ENCODE results near the gene PKP4. TPM values are rescaled to one million over a fixed set of nuclear protein-coding genes. Genes with fewer than 3 reads are reported as not detected.

The PKP4 gene
- total RNA-seq, 1 experiment from 2014 or later, result 52.0 TPM

DNA sequence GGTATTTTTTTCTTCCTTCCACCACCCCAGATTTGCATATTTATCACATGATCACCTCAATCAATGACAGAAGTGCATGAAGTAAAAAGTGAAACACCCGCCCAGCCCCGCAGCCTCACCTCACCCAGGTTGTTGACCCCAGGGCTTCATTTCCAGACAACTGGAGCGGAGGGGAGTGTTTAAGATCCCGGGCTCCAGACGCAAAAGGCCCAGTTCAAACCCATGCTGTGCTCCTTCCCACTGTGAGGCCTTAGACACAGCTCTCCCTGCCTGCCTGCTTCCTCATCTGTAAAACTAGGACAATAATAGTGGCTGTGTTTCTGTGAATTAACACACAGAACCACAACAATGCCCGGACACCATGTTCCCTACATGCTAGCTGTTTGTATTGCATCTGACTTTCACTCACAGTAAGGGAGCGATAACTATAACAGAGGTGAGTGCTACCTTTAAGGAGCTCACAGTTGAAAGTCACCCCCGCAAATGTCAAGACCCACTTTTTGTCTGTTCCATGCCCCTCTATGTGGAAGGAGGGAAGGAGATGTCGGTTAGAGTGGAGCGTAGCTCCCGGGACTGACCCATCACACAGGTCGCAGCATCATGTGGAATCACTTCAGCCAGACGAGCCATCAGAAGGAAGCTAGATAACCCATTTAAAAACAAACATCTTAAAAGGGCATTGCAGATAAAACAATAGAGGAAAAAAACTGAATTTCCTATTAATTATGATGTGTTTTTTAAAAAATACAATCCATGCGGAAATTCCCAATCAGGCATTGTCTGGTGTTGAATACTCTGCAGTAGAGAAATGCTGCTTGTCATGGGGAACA is 260.8 kb downstream of the PKP4 start:
- Histone ChIP-seq H3K79me2 (ENCODE audit: insufficient read depth, low read length) (no peaks in the 10 kb centered on the region), H4K5ac (ENCODE audit: insufficient read length, low read depth, low read length) (no peak overlapping the region), H4K20me1 (ENCODE audit: control insufficient read depth, insufficient read depth, insufficient read length) (no peaks in the 10 kb centered on the region), H3K9me3 (ENCODE audit: control insufficient read depth, low read depth, low read length) (no peaks in the 10 kb centered on the region), H2BK5ac (ENCODE audit: insufficient read length, low read length) (no peak overlapping the region), H3K27ac (ENCODE audit: insufficient read length, low read depth, low read length) (no peak overlapping the region), H2BK120ac (ENCODE audit: low read depth, low read length, poor library complexity, severe bottlenecking) (no peak overlapping the region), H3K4me2 (ENCODE audit: insufficient read depth, insufficient read length, low read length) (no peak overlapping the region), H2BK12ac (ENCODE audit: insufficient read length, low read depth, low read length) (no peak overlapping the region), H3K27me3 (ENCODE audit: insufficient read depth, low read length) (no peaks in the 10 kb centered on the region), H3T11ph (ENCODE audit: low read length) (no peak overlapping the region), H3K4me1 (ENCODE audit: insufficient read depth, low read length) (no peaks in the 10 kb centered on the region), H3K4ac (ENCODE audit: low read depth, low read length) (no peak overlapping the region), H3K79me1 (ENCODE audit: insufficient read depth, low read depth, low read length, poor library complexity, severe bottlenecking) (no peaks in the 10 kb centered on the region), H2BK15ac (ENCODE audit: low read depth, low read length) (no peak overlapping the region), H3K18ac (ENCODE audit: insufficient read length, low read depth, low read length) (no peak overlapping the region), H3K9ac (ENCODE audit: extremely low read depth, insufficient read length, low read length) (no peak overlapping the region), H2AFZ (ENCODE audit: low read length) (no peak overlapping the region), H4K8ac (replicated peaks; ENCODE audit: insufficient read length, low read depth, low read length) (no peak overlapping the region), H3K56ac (ENCODE audit: insufficient read length, low read depth, low read length) (no peak overlapping the region), H2BK20ac (ENCODE audit: low read depth, low read length, poor library complexity, severe bottlenecking) (no peak overlapping the region), H3K23me2 (ENCODE audit: insufficient read length, low read depth, low read length, poor library complexity, severe bottlenecking) (no peaks in the 10 kb centered on the region), H2AK5ac (ENCODE audit: insufficient read length, low read length) (no peak overlapping the region), H3K23ac (ENCODE audit: insufficient read length, low read depth, low read length) (no peak overlapping the region), H4K91ac (ENCODE audit: insufficient read length, low read depth, low read length) (no peak overlapping the region), H3K14ac (ENCODE audit: insufficient read depth, low read length) (no peak overlapping the region)
- H3K4me3 Mint-ChIP-seq, result no peak overlapping the region
- TF ChIP-seq, protein P1, sequence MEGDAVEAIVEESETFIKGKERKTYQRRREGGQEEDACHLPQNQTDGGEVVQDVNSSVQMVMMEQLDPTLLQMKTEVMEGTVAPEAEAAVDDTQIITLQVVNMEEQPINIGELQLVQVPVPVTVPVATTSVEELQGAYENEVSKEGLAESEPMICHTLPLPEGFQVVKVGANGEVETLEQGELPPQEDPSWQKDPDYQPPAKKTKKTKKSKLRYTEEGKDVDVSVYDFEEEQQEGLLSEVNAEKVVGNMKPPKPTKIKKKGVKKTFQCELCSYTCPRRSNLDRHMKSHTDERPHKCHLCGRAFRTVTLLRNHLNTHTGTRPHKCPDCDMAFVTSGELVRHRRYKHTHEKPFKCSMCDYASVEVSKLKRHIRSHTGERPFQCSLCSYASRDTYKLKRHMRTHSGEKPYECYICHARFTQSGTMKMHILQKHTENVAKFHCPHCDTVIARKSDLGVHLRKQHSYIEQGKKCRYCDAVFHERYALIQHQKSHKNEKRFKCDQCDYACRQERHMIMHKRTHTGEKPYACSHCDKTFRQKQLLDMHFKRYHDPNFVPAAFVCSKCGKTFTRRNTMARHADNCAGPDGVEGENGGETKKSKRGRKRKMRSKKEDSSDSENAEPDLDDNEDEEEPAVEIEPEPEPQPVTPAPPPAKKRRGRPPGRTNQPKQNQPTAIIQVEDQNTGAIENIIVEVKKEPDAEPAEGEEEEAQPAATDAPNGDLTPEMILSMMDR (conservative IDR thresholded peaks at IDR 0.05), result no peak
- DNase-seq, result no peak
- H3K36me3 Mint-ChIP-seq (ENCODE audit: insufficient read depth in 1 of 3, low read depth in 3 of 3), result peaks cover 0 to 5% (median 3%) of the 10 kb centered on the region in 3 experiments; a peak in 2 of 7 replicates
- no peak overlapping the region; a peak in 1 of 7 replicates for H3K27ac Mint-ChIP-seq
- H3K9me3 Mint-ChIP-seq, result peaks cover 3 to 10% of the 10 kb centered on the region in 2 experiments; a peak in 4 of 5 replicates
- H3K4me1 Mint-ChIP-seq, result peaks cover 6 to 12% of the 10 kb centered on the region in 2 experiments
- peaks cover 2% of the 10 kb centered on the region for H3K27me3 Mint-ChIP-seq (ENCODE audit: low read depth)
- no CpG with 5 or more reads among the region's 14 CpGs for WGBS (ENCODE audit: extremely low coverage, insufficient read length, low lambda C conversion rate)
